ENCODE data around the gene SMURF2.

GRCh38 chr17:64583038-64583437 lies 79.1 kb downstream of the SMURF2 start:
- TF ChIP-seq GATA2 (IDR thresholded peaks at IDR 0.05; ENCODE audit: low read depth, low read length) (no peak), GATA3 (IDR thresholded peaks at IDR 0.05; ENCODE audit: low read depth, low read length) (no peak)
